ENCODE results near the gene ANKS1B. TPM values are rescaled to one million over a fixed set of nuclear protein-coding genes. Genes with fewer than 3 reads are reported as not detected.

ANKS1B gene
- total RNA-seq, 1 experiment from 2014 or later = 0.54 TPM

DNA sequence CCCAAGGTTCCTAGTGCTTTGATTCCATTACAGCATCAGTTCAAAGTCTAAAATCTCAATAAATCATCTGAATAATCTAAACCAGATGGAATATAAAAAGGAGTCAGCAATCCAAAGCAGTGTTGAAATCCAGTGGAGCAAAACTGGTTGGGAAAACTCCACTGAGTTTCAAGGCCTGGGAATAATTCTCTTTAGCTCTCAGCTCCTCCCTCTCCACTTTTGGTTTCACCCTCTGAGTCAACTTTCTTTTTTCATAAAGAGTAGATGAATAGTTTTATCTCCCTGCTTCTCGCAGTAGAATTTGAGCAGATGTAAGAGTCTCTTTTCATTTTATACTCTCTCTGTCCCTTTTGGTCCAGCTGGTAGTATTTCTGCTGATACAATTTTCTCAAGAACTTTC is 1001.1 kb downstream of the ANKS1B start:
- Histone ChIP-seq H3K36me3 (ENCODE audit: control insufficient read depth in 1 of 2, insufficient read depth in 2 of 2, low read length in 2 of 2) (no peaks in the 10 kb centered on the region), H3K4me2 (ENCODE audit: low read length) (no peak overlapping the region), H3K79me2 (ENCODE audit: insufficient read depth, low read length) (no peaks in the 10 kb centered on the region), H3K9me3 (ENCODE audit: control insufficient read depth in 1 of 2, insufficient read depth in 1 of 2, low read depth in 1 of 2, low read length in 2 of 2) (no peaks in the 10 kb centered on the region), H3K27me3 (ENCODE audit: insufficient read depth, low read length) (no peaks in the 10 kb centered on the region), H4K20me1 (ENCODE audit: insufficient read depth) (no peaks in the 10 kb centered on the region; the same call in 1 of the 2 replicates), H3K9me2 (ENCODE audit: insufficient read depth) (no peaks in the 10 kb centered on the region), H3K9ac (ENCODE audit: low read length) (no peak overlapping the region), H3K4me1 (ENCODE audit: control insufficient read depth in 1 of 2, insufficient read depth in 2 of 2, low read length in 2 of 2) (no peaks in the 10 kb centered on the region), H2AFZ (ENCODE audit: low read depth, low read length, poor library complexity, severe bottlenecking) (no peak overlapping the region), H3K4me3 (replicated peaks in 1 of 2; ENCODE audit: low read depth in 1 of 2, low read length in 2 of 2) (no peak overlapping the region), H3K27ac (ENCODE audit: low read depth, low read length) (no peak overlapping the region)
- CTCF ChIA-PET = interaction anchor here (2.2 kb wide), 1 partner anchor 15 kb away, joined by 6 read pairs; no protein-coding TSS in a partner anchor
- no peak for TF ChIP-seq SRF (IDR thresholded peaks at IDR 0.05; ENCODE audit: low read depth)
- TF ChIP-seq ELF1 (IDR thresholded peaks at IDR 0.05; ENCODE audit: borderline replicate concordance, low read depth) = no peak
- TF ChIP-seq, protein P1, sequence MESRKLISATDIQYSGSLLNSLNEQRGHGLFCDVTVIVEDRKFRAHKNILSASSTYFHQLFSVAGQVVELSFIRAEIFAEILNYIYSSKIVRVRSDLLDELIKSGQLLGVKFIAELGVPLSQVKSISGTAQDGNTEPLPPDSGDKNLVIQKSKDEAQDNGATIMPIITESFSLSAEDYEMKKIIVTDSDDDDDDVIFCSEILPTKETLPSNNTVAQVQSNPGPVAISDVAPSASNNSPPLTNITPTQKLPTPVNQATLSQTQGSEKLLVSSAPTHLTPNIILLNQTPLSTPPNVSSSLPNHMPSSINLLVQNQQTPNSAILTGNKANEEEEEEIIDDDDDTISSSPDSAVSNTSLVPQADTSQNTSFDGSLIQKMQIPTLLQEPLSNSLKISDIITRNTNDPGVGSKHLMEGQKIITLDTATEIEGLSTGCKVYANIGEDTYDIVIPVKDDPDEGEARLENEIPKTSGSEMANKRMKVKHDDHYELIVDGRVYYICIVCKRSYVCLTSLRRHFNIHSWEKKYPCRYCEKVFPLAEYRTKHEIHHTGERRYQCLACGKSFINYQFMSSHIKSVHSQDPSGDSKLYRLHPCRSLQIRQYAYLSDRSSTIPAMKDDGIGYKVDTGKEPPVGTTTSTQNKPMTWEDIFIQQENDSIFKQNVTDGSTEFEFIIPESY (IDR thresholded peaks at IDR 0.05; ENCODE audit: extremely low read depth, insufficient replicate concordance, low read length) = no peak
- TF ChIP-seq CEBPB (IDR thresholded peaks at IDR 0.05; ENCODE audit: low read depth) = no peak
- no peak for TF ChIP-seq POLR2A (IDR thresholded peaks at IDR 0.05; ENCODE audit: borderline replicate concordance, extremely low read depth, insufficient read depth, insufficient read length)
- no peak for TF ChIP-seq ZFX (IDR thresholded peaks at IDR 0.05)
- TF ChIP-seq, protein P2, sequence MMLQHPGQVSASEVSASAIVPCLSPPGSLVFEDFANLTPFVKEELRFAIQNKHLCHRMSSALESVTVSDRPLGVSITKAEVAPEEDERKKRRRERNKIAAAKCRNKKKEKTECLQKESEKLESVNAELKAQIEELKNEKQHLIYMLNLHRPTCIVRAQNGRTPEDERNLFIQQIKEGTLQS (IDR thresholded peaks at IDR 0.05) = no peak
- intact Hi-C loops (cut with micrococcal nuclease) = no loop called here
- ATAC-seq (no peak), DNase-seq (ENCODE audit: low read depth, low spot score) (no peak)
- no TSS peak for BruUV-seq (replicated peaks)
- POLR2A ChIA-PET = interaction anchor here (1.1 kb wide), 1 partner anchor 26 kb away, joined by 3 read pairs; no protein-coding TSS in a partner anchor
- RAD21 ChIA-PET (ENCODE audit: low non-redundant PET in 1 of 2, low total read pairs in 2 of 2, uncharacterized antibody in 2 of 2, unreplicated experiment in 2 of 2) = no interaction called here

DNA sequence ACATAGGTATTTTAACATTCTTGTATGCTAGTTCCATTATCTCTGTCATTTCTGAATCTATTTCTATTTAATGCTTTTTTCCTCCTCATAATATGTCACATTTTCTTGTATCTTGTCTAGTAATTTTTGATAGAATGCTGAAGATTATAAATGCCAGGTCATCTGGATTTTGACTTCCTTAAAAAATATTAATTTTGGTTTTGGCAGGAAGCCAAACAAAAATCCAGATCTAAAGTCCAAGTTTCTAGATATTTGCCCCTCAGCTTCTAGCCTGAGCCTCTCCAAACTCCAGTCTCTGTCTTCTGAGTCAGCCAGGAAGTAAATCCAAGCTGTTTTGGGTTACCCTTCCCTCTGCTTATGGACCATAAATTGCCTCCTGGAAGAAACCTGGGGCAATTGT is 1004.2 kb downstream of the ANKS1B start:
- no peak for TF ChIP-seq RAD21 (IDR thresholded peaks at IDR 0.05; ENCODE audit: low read depth)
- TF ChIP-seq SIN3A (IDR thresholded peaks at IDR 0.05; ENCODE audit: low read depth) = no peak
- TF ChIP-seq EZH2 (IDR thresholded peaks at IDR 0.05) = no peak
- TF ChIP-seq CBX3 (IDR thresholded peaks at IDR 0.05; ENCODE audit: low read depth) = no peak
- TF ChIP-seq SRF (IDR thresholded peaks at IDR 0.05; ENCODE audit: low read depth) = no peak
- TF ChIP-seq, protein P3, sequence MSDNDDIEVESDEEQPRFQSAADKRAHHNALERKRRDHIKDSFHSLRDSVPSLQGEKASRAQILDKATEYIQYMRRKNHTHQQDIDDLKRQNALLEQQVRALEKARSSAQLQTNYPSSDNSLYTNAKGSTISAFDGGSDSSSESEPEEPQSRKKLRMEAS (IDR thresholded peaks at IDR 0.05) = no peak
- TF ChIP-seq YY1 (IDR thresholded peaks at IDR 0.05; ENCODE audit: extremely low read depth, insufficient replicate concordance, low read depth, low read length) = no peak
- TF ChIP-seq EZH2phosphoT487 (IDR thresholded peaks at IDR 0.05; ENCODE audit: borderline replicate concordance) = no peak
- TF ChIP-seq FOSL1 (IDR thresholded peaks at IDR 0.05; ENCODE audit: low read depth) = no peak
- no peak for TF ChIP-seq POLR2AphosphoS5 (IDR thresholded peaks at IDR 0.05; ENCODE audit: low read depth, low read length)
- no peak for TF ChIP-seq ZNF274 (IDR thresholded peaks at IDR 0.05; ENCODE audit: low read depth, low read length)
- ChIA-PET RAD21 (ENCODE audit: low non-redundant PET in 1 of 2, low total read pairs in 2 of 2, uncharacterized antibody in 2 of 2, unreplicated experiment in 2 of 2) (no interaction called here), CTCF (no interaction called here), POLR2A (no interaction called here)
- Histone ChIP-seq H3K4me1 (ENCODE audit: control insufficient read depth in 1 of 2, insufficient read depth in 2 of 2, low read length in 2 of 2) (no peaks in the 10 kb centered on the region), H3K36me3 (ENCODE audit: control insufficient read depth in 1 of 2, insufficient read depth in 2 of 2, low read length in 2 of 2) (no peaks in the 10 kb centered on the region), H3K4me2 (ENCODE audit: low read length) (no peak overlapping the region), H3K9me3 (ENCODE audit: control insufficient read depth in 1 of 2, insufficient read depth in 1 of 2, low read depth in 1 of 2, low read length in 2 of 2) (no peaks in the 10 kb centered on the region), H3K4me3 (replicated peaks in 1 of 2; ENCODE audit: low read depth in 1 of 2, low read length in 2 of 2) (no peak overlapping the region), H3K27ac (ENCODE audit: low read depth, low read length) (no peak overlapping the region), H3K9me2 (ENCODE audit: insufficient read depth) (no peaks in the 10 kb centered on the region), H3K79me2 (ENCODE audit: insufficient read depth, low read length) (no peaks in the 10 kb centered on the region), H3K27me3 (ENCODE audit: insufficient read depth, low read length) (peaks cover 19% of the 10 kb centered on the region), H2AFZ (ENCODE audit: low read depth, low read length, poor library complexity, severe bottlenecking) (no peak overlapping the region), H3K9ac (ENCODE audit: low read length) (no peak overlapping the region), H4K20me1 (ENCODE audit: insufficient read depth) (no peaks in the 10 kb centered on the region; the same call in 1 of the 2 replicates)
- BruUV-seq (replicated peaks) = no TSS peak
- ATAC-seq (no peak), DNase-seq (ENCODE audit: low read depth, low spot score) (no peak)
- intact Hi-C loops (cut with micrococcal nuclease) = no loop called here

All from HCT116 (cell line).